ENCODE measurements around the gene TEKT5.
"Not testable (repeated sequence)": the region's sequence is repeated elsewhere in the genome, so short reads cannot be mapped to it uniquely, and the experiment has no call there.

TEKT5 gene

DNA sequence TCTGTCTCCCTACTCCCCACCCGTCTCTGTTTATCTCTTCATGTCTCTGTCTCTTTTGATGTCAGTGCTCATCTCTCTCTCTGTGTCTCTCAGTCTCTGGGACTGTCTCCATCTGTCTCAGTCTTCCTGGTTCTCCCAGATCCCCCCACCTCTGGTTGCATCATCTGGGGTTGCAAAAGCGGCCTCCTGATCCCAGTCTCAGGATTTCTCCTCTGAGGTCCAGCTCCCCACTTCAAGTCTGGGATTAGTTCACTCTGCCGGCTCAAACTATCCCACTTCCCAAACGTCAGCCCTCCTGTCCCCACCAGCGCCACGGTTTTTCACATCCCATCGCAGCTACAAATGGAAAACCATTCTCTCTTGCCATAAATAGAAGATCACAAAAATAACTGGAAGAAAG, 9.0 kb downstream of the TEKT5 start:
- no peak for FAIRE-seq

GRCh38 chr16:10684511-10685151, 10.1 kb downstream of the TEKT5 start:
- DNase-seq (ENCODE audit: insufficient read length, low spot score) (no peak), FAIRE-seq (no peak)

More for the DNA sequence above, 9.0 kb downstream of the TEKT5 start:
- DNase-seq (ENCODE audit: insufficient read length, low spot score): no peak

DNA sequence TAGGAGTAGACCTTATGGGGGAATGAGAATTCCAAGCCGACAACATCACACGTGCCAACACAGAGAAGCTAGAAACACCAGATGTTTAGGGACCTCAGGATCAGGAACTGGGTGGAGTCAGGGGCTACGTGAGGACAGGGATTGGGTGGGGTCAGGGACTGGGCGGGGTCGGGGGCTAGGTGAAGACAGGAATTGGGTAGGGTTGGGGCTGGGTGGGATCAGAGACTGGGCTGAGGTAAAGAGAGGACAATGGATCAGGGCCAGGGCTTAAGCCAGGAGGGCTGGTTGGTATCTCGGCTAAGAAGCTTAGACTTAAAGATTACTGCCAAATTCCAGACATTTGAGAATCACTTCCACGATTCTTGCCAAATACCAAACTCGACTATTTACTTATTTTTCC, 11.6 kb downstream of the TEKT5 start:
- no peak for DNase-seq (ENCODE audit: insufficient read length, low spot score)
- no peak for FAIRE-seq

- DNase-seq (ENCODE audit: insufficient read length, low spot score) (no peak), FAIRE-seq (no peak)
Measured at GRCh38 chr16:10682604-10683003, 12.1 kb downstream of the TEKT5 start.

- FAIRE-seq: no peak
- no peak for DNase-seq (ENCODE audit: insufficient read length, low spot score)
Measured at GRCh38 chr16:10681310-10682308, 13.1 kb downstream of the TEKT5 start.

GRCh38 chr16:10679921-10680320, 14.8 kb downstream of the TEKT5 start:
- DNase-seq (ENCODE audit: insufficient read length, low spot score) (no peak), FAIRE-seq (no peak)

DNA sequence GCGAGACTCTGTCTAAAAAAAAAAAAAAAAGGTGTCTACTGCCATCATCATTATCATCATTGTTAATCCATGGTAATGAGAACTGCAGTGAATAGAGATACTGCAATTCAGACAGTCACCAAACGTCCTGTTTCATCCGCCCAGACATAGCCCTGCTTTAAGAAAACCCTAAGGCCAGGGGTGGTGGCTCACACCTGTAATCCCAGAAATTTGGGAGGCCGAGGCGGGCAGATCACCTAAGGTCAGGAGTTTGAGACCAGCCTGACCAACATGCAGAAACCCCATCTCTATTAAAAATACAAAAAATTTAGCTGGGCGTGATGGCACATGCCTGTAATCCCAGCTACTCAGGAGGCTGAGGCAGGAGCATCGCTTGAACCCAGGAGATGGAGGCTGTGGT, 15.3 kb downstream of the TEKT5 start:
- not testable (repeated sequence) for FAIRE-seq; DNase-seq (ENCODE audit: insufficient read length, low spot score)

DNA sequence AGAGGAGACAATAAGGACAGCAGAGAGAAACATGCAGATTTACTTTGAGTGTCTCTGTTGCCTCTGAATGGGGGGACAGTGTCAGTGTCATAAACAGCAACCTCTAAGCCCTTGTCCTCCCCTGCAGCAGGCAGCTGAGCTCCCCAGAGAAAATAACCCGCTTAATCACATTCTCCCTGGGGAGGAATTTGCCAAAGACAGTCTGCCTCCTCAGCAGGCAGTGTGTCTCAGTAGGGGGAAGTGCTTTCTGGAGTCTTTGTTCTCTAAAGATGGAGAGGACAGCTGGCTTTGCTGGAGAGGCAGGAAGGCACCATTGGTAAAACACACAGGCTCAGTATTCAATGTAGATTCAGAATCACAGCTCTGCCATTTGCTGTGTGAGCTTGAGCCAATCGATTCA, 16.1 kb downstream of the TEKT5 start:
- DNase-seq (ENCODE audit: insufficient read length, low spot score): no peak
- no peak for FAIRE-seq

- DNase-seq (ENCODE audit: insufficient read length, low spot score) (no peak), FAIRE-seq (no peak)
Measured at GRCh38 chr16:10676284-10676683, 18.4 kb downstream of the TEKT5 start.

GRCh38 chr16:10675861-10676260, 18.9 kb downstream of the TEKT5 start:
- no peak for FAIRE-seq
- DNase-seq (ENCODE audit: insufficient read length, low spot score): no peak

- no peak for FAIRE-seq
- DNase-seq (ENCODE audit: insufficient read length, low spot score): no peak
Measured at GRCh38 chr16:10675216-10675615, 19.5 kb downstream of the TEKT5 start.

DNA sequence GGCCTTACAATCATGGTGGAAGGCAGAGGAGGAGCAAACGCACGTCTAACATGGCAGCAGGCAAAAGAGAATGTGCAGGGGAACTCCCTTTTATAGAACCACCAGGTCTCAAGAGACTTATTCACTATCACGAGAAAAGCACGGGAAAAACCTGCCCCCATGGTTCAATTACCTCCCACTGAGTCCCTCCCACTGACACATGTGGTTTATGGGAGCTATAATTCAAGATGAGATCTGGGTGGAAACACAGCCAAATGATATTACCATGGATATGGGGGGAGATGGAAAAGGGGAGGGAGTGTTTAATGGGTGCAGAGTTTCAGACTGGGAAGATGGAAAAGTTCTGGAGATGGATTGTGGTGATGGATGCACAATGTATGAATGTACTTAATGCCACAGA, 23.0 kb downstream of the TEKT5 start:
- FAIRE-seq (no peak), DNase-seq (ENCODE audit: insufficient read length, low spot score) (no peak)

- DNase-seq (ENCODE audit: insufficient read length, low spot score) (no peak), FAIRE-seq (no peak)
Measured at GRCh38 chr16:10669791-10670190, 24.9 kb downstream of the TEKT5 start.

DNA sequence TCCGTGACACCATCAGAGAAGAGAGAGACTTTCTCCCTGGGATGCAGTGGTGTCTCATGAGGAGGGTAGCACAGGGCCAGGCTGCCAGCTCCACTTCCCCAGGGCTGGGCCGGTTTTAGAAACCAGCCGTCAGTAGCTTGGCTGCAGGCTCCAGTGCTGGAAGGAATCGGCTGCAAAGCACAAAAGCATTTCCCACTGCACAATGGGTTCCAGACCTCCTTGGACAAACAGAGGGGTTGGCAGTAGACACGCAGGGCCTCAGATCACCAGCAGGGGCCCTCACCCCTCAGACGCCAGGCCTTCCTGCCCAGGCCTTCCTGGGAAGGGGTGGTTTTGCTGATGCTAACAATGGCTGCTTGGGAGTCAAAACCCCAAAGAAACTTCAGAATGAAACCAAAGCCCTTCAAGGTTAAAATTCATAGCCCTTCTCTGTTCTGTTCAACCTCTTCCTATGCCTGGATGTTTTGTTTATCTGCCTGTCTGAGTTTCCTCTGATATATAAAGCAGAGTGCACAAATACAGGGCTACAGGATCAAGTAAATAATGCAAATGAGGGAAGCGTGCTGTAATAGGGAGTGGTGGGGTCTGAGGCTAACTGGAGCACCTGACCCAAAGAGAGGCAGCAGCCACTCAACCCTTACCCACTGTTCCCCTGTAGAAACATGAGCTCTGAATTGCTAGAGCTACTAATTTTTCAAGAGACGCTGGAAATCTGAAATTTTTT, 26.2 kb downstream of the TEKT5 start:
- DNase-seq (ENCODE audit: insufficient read length, low spot score): peak; percentile 48

DNA sequence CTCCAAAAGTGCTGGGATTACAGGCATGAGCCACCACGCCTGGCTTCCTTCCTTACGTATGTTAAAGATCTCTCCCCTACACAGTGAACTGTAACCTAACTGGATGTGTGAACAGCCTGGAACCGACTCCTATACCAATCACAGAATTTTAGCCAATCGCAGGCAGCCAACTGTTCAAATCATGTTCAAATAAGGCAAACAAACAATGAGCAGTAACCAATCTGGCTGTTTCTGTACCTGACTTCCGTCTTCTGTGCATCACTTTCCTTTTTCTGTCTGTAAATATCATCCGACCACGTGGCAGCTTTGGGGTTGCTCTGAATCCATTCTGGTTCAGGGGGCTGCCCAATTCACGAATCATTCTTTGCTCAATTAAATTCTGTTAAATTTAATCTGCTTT, 27.5 kb downstream of the TEKT5 start:
- DNase-seq (ENCODE audit: insufficient read length, low spot score) (no peak), FAIRE-seq (no peak)

More for the DNA sequence above, 26.2 kb downstream of the TEKT5 start:
- no peak for FAIRE-seq

DNA sequence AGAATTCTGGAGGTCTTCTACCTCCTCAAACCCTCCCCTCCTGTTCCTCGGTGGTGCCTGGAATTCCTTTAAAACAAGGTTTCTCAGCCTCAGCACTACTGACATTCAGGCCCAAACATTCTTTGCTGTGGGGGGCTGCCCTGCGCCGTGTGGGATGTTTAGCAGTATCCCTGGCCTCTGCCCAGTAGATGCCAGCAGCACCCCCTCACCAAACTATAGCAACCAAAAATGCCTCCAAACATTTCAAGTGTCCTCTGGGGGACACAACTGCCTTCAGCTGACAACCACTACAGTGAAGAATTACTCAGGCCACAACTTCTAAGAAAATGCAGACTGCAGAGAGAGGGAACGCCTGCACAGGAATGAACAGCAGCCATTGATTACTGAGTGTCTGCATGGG, 28.4 kb downstream of the TEKT5 start:
- no peak for FAIRE-seq
- DNase-seq (ENCODE audit: insufficient read length, low spot score): no peak

- DNase-seq (ENCODE audit: insufficient read length, low spot score): no peak
- FAIRE-seq: no peak
Measured at GRCh38 chr16:10665166-10665565, 29.6 kb downstream of the TEKT5 start.

DNA sequence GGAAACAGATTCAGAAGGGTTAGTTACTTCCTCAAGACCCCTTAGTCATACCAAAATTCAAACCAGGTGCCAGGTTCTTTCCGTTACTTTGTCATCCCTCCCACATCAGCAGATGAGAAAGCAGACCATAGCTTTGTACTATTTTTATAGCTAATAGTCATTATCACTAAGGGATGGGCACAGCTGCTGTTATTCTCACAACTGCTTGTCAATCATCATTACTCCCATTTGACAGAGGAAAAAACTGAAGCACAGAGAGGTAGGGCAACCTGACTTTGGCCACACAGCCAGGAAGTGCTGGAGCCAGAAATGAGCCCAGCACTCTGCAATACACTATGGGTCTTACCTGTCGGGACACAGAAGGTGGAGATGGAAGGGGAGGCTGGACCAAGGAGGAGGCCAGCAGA, 30.0 kb downstream of the TEKT5 start:
- DNase-seq (ENCODE audit: insufficient read length, low spot score) (no peak), FAIRE-seq (no peak)

DNA sequence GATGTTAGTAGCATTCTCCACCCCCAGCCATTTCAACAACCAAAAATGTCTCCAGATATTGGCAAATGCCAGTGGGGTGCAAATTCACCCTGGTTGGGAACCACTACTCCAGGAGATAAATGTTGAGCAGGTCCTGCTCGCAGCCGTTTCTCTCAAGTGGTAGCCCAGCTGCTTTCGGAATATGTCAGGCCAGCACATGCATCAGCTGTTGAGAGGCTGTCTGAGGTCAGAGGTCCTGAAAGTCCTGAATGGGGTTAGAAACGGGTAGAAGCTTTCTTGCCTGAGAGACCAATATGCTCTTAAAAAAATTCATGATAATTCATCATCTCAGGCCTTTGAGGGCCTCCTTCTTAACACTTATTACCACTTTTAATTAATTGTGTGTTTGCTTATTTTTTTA, 31.0 kb downstream of the TEKT5 start:
- FAIRE-seq (no peak), DNase-seq (ENCODE audit: insufficient read length, low spot score) (no peak)

DNA sequence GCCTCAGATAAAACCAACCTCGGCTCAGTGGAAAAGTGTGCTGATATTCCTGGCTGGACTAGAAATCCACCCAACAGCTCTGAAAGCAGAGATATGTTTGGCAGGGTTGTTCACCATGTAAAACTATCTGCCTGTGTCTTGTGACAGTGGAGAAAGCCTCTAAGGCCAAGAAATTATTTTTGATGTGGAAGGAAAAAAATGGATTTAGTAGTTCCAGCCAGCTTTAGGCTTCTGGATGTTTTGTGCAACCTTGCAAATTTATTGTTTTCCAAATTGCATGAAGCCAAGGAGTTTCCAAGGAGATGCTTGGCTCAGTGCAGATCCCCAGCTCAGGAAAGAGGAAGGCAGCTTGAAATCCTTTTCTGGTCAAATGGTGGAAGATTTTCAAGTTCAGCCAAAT, 31.6 kb downstream of the TEKT5 start:
- FAIRE-seq: no peak
- DNase-seq (ENCODE audit: insufficient read length, low spot score): no peak

- FAIRE-seq: no peak
Measured at GRCh38 chr16:10662212-10662611, 32.5 kb downstream of the TEKT5 start.

More at GRCh38 chr16:10662212-10662611, 32.5 kb downstream of the TEKT5 start:
- no peak for DNase-seq (ENCODE audit: insufficient read length, low spot score)
